Loucy (cell line): ENCODE measurements around the gene PPP1R15B.
A peak's percentile ranks its signal among the peaks of the same experiment; 100 is the strongest.

Source experiments
- H2AFZ ChIP-seq: fragments of 200-600 bp; sonication (generic); 2 replicates; pipeline ENCODE4 v1.6.0; 2016; ENCODE audit warnings: antibody characterized with exemption, mild to moderate bottlenecking, low read length, moderate library complexity
- H3F3A ChIP-seq: fragments of 200-600 bp; 2 replicates; pipeline ENCODE4 v1.6.0; 2016; ENCODE audit warnings: antibody characterized with exemption, low read depth, mild to moderate bottlenecking
- H3K27me3 ChIP-seq: fragments of 200-600 bp; sonication (generic); 2 replicates; pipeline ENCODE4 v1.6.1; 2014; ENCODE audit warnings: low read length, mild to moderate bottlenecking; ENCODE audit not compliant: insufficient read depth, poor library complexity, severe bottlenecking
- H3K36me3 ChIP-seq: fragments of 200-600 bp; sonication (generic); 2 replicates; pipeline ENCODE4 v1.6.1; 2016; ENCODE audit warnings: low read length; ENCODE audit not compliant: insufficient read depth
- H3K4me1 ChIP-seq: fragments of 200-600 bp; sonication (generic); 2 replicates; pipeline ENCODE4 v1.5.1; 2014; ENCODE audit warnings: low read length, mild to moderate bottlenecking; ENCODE audit not compliant: insufficient read depth, poor library complexity, severe bottlenecking
- H3K4me2 ChIP-seq: fragments of 200-600 bp; sonication (generic); 2 replicates; pipeline ENCODE4 v1.6.0; 2014; ENCODE audit warnings: antibody characterized with exemption, low read length, low read depth, mild to moderate bottlenecking; ENCODE audit not compliant: poor library complexity, severe bottlenecking
- H3K4me3 ChIP-seq: fragments of 200-600 bp; sonication (generic); 2 replicates; pipeline ENCODE4 v1.5.1; 2014; ENCODE audit warnings: low read length, mild to moderate bottlenecking, mixed read lengths; ENCODE audit not compliant: poor library complexity, severe bottlenecking
- H3K79me2 ChIP-seq: fragments of 200-600 bp; sonication (generic); 2 replicates; pipeline ENCODE4 v1.6.1; 2014; ENCODE audit warnings: low read length; ENCODE audit not compliant: insufficient read depth
- H3K9ac ChIP-seq: fragments of 200-600 bp; sonication (generic); 2 replicates; pipeline ENCODE4 v1.6.0; 2014; ENCODE audit warnings: mild to moderate bottlenecking, low read depth, low read length, moderate library complexity; ENCODE audit not compliant: poor library complexity, severe bottlenecking
- H3K9me2 ChIP-seq: fragments of 200-600 bp; sonication (generic); replicated peaks from 2 replicates; pipeline ENCODE4 v1.6.1; 2016; ENCODE audit warnings: low read depth, low read length, mixed read lengths
- H3K9me3 ChIP-seq: fragments of 200-600 bp; sonication (generic); 2 replicates; pipeline ENCODE4 v1.6.1; 2014; ENCODE audit warnings: mild to moderate bottlenecking, antibody characterized with exemption, low read length, low read depth; ENCODE audit not compliant: insufficient read depth
- H4K20me1 ChIP-seq: fragments of 200-600 bp; sonication (generic); 2 replicates; pipeline ENCODE4 v1.6.0; 2014; ENCODE audit warnings: antibody characterized with exemption, low read length, mild to moderate bottlenecking; ENCODE audit not compliant: insufficient read depth, poor library complexity, severe bottlenecking
- CTCF ChIP-seq: fragments of 200-600 bp; sonication (generic); conservative IDR thresholded peaks from 2 replicates; pipeline ENCODE4 v1.5.1; 2014; ENCODE audit warnings: mild to moderate bottlenecking, antibody characterized with exemption, low read length
- EZH2phosphoT487 ChIP-seq: fragments of 200-600 bp; IDR thresholded peaks from 2 replicates; pipeline ENCODE4 v1.6.1; 2018; ENCODE audit warnings: antibody characterized with exemption, mild to moderate bottlenecking, moderate library complexity, borderline replicate concordance

The PPP1R15B gene

GRCh38 chr1:204405988-204406387 lies 5.6 kb downstream of the PPP1R15B start:
- H3K4me3 ChIP-seq, result peak overlapping the region; percentile 99
- no peaks in the 10 kb centered on the region for H3K9me2 ChIP-seq
- H3K4me1 ChIP-seq, result peaks cover 35% of the 10 kb centered on the region
- H4K20me1 ChIP-seq, result peaks cover 85% of the 10 kb centered on the region
- H3K36me3 ChIP-seq, result peaks cover 43% of the 10 kb centered on the region
- no peak overlapping the region for H2AFZ ChIP-seq
- H3K4me2 ChIP-seq, result peak overlapping the region; percentile 74
- peaks cover 6% of the 10 kb centered on the region for H3K27me3 ChIP-seq
- no peak for TF ChIP-seq EZH2phosphoT487
- no peak for TF ChIP-seq CTCF
- peaks cover 99% of the 10 kb centered on the region for H3K79me2 ChIP-seq
- H3F3A ChIP-seq, result no peaks in the 10 kb centered on the region
- peak overlapping the region; percentile 99 for H3K9ac ChIP-seq
- H3K9me3 ChIP-seq, result no peaks in the 10 kb centered on the region

DNA sequence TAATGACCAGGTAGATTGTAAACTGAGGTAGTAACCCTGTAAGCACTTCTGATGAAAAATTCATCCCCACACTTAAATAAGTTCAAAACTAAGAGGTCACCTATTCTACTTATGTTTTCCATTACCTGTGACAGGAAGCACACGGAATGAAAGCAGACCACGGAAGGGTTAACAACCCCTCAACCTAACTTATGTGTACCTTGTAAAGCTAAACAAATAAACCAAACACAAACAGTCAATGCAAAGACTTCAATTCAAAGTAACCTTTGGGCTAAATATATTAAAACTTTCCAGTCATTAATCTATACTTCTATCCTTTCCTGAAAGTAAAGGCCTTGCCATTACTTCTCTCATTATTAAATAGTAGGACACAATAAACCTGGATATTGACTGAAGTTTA lies 7.0 kb downstream of the PPP1R15B start:
- H3K27me3 ChIP-seq, result no peaks in the 10 kb centered on the region
- H3K9ac ChIP-seq, result peak overlapping the region; percentile 99
- no peaks in the 10 kb centered on the region for H3F3A ChIP-seq
- H3K4me3 ChIP-seq, result peak overlapping the region; percentile 99
- H3K9me3 ChIP-seq, result no peaks in the 10 kb centered on the region
- no peak overlapping the region for H2AFZ ChIP-seq
- peaks cover 55% of the 10 kb centered on the region for H3K36me3 ChIP-seq
- TF ChIP-seq CTCF (no peak), EZH2phosphoT487 (no peak)
- H3K4me2 ChIP-seq, result peak overlapping the region; percentile 74
- no peaks in the 10 kb centered on the region for H3K9me2 ChIP-seq
- peaks cover 88% of the 10 kb centered on the region for H3K79me2 ChIP-seq
- H3K4me1 ChIP-seq, result peaks cover 35% of the 10 kb centered on the region
- peaks cover 71% of the 10 kb centered on the region for H4K20me1 ChIP-seq

GRCh38 chr1:204402391-204402790 lies 9.2 kb downstream of the PPP1R15B start:
- no peak overlapping the region for H3K4me2 ChIP-seq
- H3F3A ChIP-seq, result no peaks in the 10 kb centered on the region
- no peaks in the 10 kb centered on the region for H3K9me2 ChIP-seq
- peaks cover 49% of the 10 kb centered on the region for H4K20me1 ChIP-seq
- peaks cover 66% of the 10 kb centered on the region for H3K79me2 ChIP-seq
- peaks cover 23% of the 10 kb centered on the region for H3K4me1 ChIP-seq
- H3K27me3 ChIP-seq, result no peaks in the 10 kb centered on the region
- H3K9ac ChIP-seq, result no peak overlapping the region
- peaks cover 69% of the 10 kb centered on the region for H3K36me3 ChIP-seq
- TF ChIP-seq EZH2phosphoT487, result no peak
- TF ChIP-seq CTCF, result no peak
- no peak overlapping the region for H3K4me3 ChIP-seq
- no peaks in the 10 kb centered on the region for H3K9me3 ChIP-seq
- H2AFZ ChIP-seq, result no peak overlapping the region
